Renal cortical epithelial cell (primary cell): ENCODE measurements around the gene CDH4. TPM values are rescaled to one million over a fixed set of nuclear protein-coding genes. Genes with fewer than 3 reads are reported as not detected.
"Not testable (repeated sequence)": the region's sequence is repeated elsewhere in the genome, so short reads cannot be mapped to it uniquely, and the experiment has no call there.

Source experiments
- DNase-seq: peaks from one replicate; pipeline ENCODE4 v3.0.0-alpha.2; 2011; ENCODE audit warnings: low read depth
- total RNA-seq: library from RNA; depleted of rRNA; stranded (reverse); fragments of >200 nt; gene quantifications from 2 replicates; pipeline ENCODE4 v1.2.3, GENCODE V29; 2014

The CDH4 gene
- total RNA-seq, 1 donor from 2014 or later = 6.4 TPM

GRCh38 chr20:61253640-61254511 lies 1.8 kb downstream of the CDH4 start:
- DNase-seq = no peak

GRCh38 chr20:61254881-61255626 lies 3.0 kb downstream of the CDH4 start:
- peak; percentile 70 for DNase-seq

GRCh38 chr20:61256365-61256764 lies 4.3 kb downstream of the CDH4 start:
- no peak for DNase-seq

- no peak for DNase-seq
Measured at GRCh38 chr20:61256824-61257223, 4.8 kb downstream of the CDH4 start.

- DNase-seq = peak; percentile 44
Measured at GRCh38 chr20:61257611-61258010, 5.5 kb downstream of the CDH4 start.

- no peak for DNase-seq
Measured at GRCh38 chr20:61259741-61260140, 7.7 kb downstream of the CDH4 start.

- no peak for DNase-seq
Measured at GRCh38 chr20:61260905-61261304, 8.8 kb downstream of the CDH4 start.

GRCh38 chr20:61262036-61262435 lies 10.0 kb downstream of the CDH4 start:
- DNase-seq = no peak

GRCh38 chr20:61262514-61262913 lies 10.5 kb downstream of the CDH4 start:
- no peak for DNase-seq

- no peak for DNase-seq
Measured at GRCh38 chr20:61263084-61263695, 11.1 kb downstream of the CDH4 start.

GRCh38 chr20:61263938-61264337 lies 11.9 kb downstream of the CDH4 start:
- DNase-seq = no peak

GRCh38 chr20:61267241-61267640 lies 15.2 kb downstream of the CDH4 start:
- DNase-seq = no peak

- no peak for DNase-seq
Measured at GRCh38 chr20:61268024-61268423, 16.0 kb downstream of the CDH4 start.

GRCh38 chr20:61271312-61272231 lies 19.5 kb downstream of the CDH4 start:
- DNase-seq = no peak

- DNase-seq = not testable (repeated sequence)
Measured at GRCh38 chr20:61273024-61273423, 21.0 kb downstream of the CDH4 start.

GRCh38 chr20:61273666-61274065 lies 21.6 kb downstream of the CDH4 start:
- not testable (repeated sequence) for DNase-seq

- DNase-seq = no peak
Measured at GRCh38 chr20:61274326-61274725, 22.3 kb downstream of the CDH4 start.

- DNase-seq = no peak
Measured at GRCh38 chr20:61278296-61278695, 26.2 kb downstream of the CDH4 start.

GRCh38 chr20:61279621-61280150 lies 27.6 kb downstream of the CDH4 start:
- no peak for DNase-seq

- DNase-seq = no peak
Measured at GRCh38 chr20:61280217-61280980, 28.3 kb downstream of the CDH4 start.
